ENCODE data around the gene SERP2. TPM values are rescaled to one million over a fixed set of nuclear protein-coding genes. Genes with fewer than 3 reads are reported as not detected.

The SERP2 gene
- total and polyA plus RNA-seq, 2 donors (not counting 3 experiments of a cell fraction or from before 2014, with no cell fraction given), result 0.30 TPM; not detected in 1

GRCh38 chr13:44368599-44369368 lies 4.8 kb upstream of the SERP2 start:
- Histone ChIP-seq H3K4me2 (ENCODE audit: insufficient read depth, low read length) (no peak overlapping the region), H3K4me1 (ENCODE audit: control insufficient read depth, extremely low read depth, insufficient read depth, low read length) (peaks cover 26% of the 10 kb centered on the region), H3K9me1 (replicated peaks; ENCODE audit: control insufficient read depth, extremely low read depth, insufficient read depth, low read length) (no peaks in the 10 kb centered on the region), H4K20me1 (replicated peaks; ENCODE audit: control insufficient read depth, extremely low read depth, insufficient read depth, low read length) (no peaks in the 10 kb centered on the region), H3K9me3 (replicated peaks; ENCODE audit: control insufficient read depth, insufficient read depth, low read length) (no peaks in the 10 kb centered on the region), H3K4me3 (replicated peaks in 1 of 3; ENCODE audit: insufficient read depth in 1 of 3, low read depth in 1 of 3, low read length in 3 of 3) (no peak overlapping the region), H3K36me3 (ENCODE audit: control insufficient read depth in 2 of 2, extremely low read depth in 1 of 2, insufficient read depth in 2 of 2, low read length in 2 of 2) (no peaks in the 10 kb centered on the region), H3K79me2 (ENCODE audit: control insufficient read depth, insufficient read depth, low read length) (no peaks in the 10 kb centered on the region), H3K27me3 (ENCODE audit: control insufficient read depth in 2 of 2, insufficient read depth in 2 of 2, low read length in 2 of 2) (no peaks in the 10 kb centered on the region), H3K9ac (replicated peaks; ENCODE audit: extremely low read depth, insufficient read depth, low read length) (no peak overlapping the region), H3K27ac (ENCODE audit: insufficient read depth, low read depth, low read length) (no peak overlapping the region), H2AFZ (ENCODE audit: low read depth, low read length) (no peak overlapping the region)
- ChIA-PET POLR2A (interaction anchor here (1.7 kb wide), 1 partner anchor 68 kb away, joined by 4 read pairs; no protein-coding TSS in a partner anchor), CTCF (interaction anchor here (1.0 to 1.4 kb wide), 2 partner anchors 16 kb away, joined by 3 read pairs; no protein-coding TSS in a partner anchor)
- BruUV-seq (replicated peaks), result no TSS peak
- FAIRE-seq (no peak), DNase-seq (ENCODE audit: low read depth, low spot score) (no peak)
- intact Hi-C loops (cut with micrococcal nuclease) (no loop called here), dilution Hi-C loops (cut with MboI; ENCODE audit: extremely low pct_ligation_motif_present, low sequenced_read_pairs) (no loop called here)
- TF ChIP-seq EZH2 (IDR thresholded peaks at IDR 0.05; ENCODE audit: borderline replicate concordance, low read depth, low read length, severe bottlenecking), result no peak
- no peak for TF ChIP-seq POLR2A (IDR thresholded peaks at IDR 0.05; ENCODE audit: low read depth, low read length)
- TF ChIP-seq GATA2 (IDR thresholded peaks at IDR 0.05; ENCODE audit: insufficient read depth, insufficient read length, low read depth, low read length), result no peak
- TF ChIP-seq CTCF (IDR thresholded peaks at IDR 0.05; ENCODE audit: extremely low read depth in 1 of 2, insufficient read depth in 1 of 2, low read depth in 1 of 2, low read length in 2 of 2), result no peak
- peak; percentile 21 for TF ChIP-seq FOS (IDR thresholded peaks at IDR 0.05; ENCODE audit: borderline replicate concordance, insufficient read depth, low read length)
- no peak for TF ChIP-seq MYC (IDR thresholded peaks at IDR 0.05; ENCODE audit: low read depth, low read length)
- no peak for TF ChIP-seq MAX (IDR thresholded peaks at IDR 0.05; ENCODE audit: insufficient read depth, insufficient read length)

All from endothelial cell of umbilical vein (primary cell).